ENCODE data around the gene ROGDI.
"Not testable (repeated sequence)": the region's sequence is repeated elsewhere in the genome, so short reads cannot be mapped to it uniquely, and the experiment has no call there.

Gene ROGDI

DNA sequence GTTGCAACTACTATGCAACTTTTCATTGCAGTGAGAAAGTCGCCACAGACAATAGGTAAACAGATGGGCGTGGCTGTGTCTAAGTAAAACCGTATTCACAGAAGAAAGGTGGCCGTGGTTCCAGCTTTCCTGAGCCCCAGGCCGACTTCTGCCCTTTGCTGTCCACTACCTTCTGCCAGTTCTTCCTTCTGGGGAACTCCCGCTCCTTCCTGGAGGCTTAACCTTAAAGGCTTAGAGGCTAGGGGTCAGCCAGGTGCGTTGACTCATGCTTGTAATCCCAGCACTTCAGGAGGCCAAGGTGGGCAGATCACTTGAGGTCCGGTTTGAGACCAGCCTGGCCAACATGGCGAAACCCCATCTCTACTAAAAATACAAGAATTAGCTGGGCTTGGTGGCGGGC lies 12.2 kb downstream of the ROGDI start:
- DNase-seq (ENCODE audit: low read depth) = no peak

DNA sequence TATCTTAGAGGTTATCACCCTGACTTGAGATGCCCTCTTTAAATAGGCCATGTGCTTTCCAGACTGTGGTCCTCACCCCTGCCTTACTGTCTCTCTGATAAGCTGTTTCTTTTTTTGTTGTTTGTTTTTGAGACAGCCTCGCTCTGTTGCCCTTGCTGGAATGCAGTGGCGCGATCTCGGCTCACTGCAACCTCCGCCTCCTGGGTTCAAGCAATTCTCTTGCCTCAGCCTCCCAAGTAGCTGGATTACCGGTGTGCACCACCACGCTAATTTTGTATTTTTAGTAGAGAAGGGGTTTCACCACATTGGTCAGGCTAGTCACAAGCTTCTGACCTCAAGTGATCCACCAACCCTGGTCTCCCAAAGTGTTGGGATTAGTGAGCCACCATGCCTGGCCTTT lies 13.5 kb downstream of the ROGDI start:
- no peak for DNase-seq (ENCODE audit: low read depth)

GRCh38 chr16:4788489-4788889 lies 13.9 kb downstream of the ROGDI start:
- DNase-seq (ENCODE audit: low read depth) = no peak

DNA sequence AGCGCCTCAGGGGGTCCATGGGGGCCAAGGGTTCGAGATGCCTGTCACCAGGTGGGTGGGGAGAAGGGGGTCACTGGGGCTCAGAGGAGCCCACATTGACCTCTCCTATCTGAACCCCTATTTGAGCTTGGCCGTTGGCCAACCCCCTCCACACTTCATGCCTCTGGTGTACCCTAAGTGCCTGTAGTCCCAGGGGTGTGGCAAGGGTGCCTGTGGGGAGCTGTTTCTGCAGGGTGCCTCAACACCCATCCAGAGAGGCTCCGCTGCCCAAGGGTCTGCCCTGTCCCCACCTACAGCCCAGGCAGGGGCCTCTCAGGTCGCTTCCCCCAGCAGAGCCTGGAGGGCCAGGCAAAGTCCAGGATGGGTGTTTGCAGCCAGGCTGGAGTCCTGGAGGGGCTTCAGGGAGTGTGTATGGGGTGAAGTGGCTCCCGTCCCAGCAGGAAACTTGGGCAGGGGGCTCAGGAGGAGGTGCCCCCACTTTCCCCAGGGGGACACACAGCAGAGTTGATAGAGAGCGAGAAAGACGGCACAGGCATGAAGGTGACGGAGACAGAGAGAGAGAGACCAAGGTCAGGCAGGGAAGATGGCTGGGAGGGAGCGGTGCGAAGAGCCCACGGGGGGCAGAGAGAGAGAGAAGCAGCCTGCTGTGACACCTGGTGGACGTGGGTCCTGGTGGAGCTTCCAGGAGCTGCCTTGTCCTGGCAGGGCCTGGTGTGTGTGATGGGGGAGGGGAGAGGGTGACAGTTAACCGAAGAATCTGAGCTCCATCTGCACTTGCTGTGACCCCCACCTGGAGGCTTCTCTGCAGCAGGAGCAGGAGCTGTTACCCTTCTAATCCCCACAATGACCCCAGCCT lies 14.6 kb downstream of the ROGDI start, which contains the start of gene SEPTIN12:
Gene SEPTIN12 (minus strand): TSS at position 719 of the 856 bp plus-strand sequence. CDS start 700 bp downstream, at position 19.
- DNase-seq (ENCODE audit: low read depth) = no peak

GRCh38 chr16:4787068-4787467 lies 15.4 kb downstream of the ROGDI start:
- DNase-seq (ENCODE audit: low read depth) = no peak

GRCh38 chr16:4785758-4786433 lies 16.5 kb downstream of the ROGDI start:
- DNase-seq (ENCODE audit: low read depth) = no peak

DNA sequence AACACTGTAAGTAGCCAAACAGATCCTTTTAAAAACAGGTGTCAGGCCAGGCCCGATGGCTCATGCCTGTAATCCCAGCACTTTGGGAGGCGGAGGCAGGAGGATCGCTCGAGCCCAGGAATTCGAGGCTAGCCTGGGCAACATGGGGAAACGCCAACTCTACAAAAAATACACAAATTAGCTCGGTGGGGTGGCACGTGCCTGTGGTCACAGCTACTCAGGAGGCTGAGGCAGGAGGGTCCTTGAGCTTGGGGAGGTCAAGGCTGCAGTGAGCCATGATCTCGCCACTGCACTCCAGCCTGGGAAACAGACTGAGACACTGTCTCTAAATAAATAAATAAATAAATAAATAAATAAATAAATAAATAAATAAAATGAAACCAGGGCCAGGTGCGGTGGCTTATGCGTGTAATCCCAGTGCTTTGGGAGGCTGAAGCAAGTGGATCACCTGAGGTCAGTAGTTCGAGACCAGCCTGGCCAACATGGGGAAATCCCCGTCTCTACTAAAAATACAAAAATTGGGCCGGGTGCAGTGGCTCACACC lies 17.9 kb downstream of the ROGDI start:
- DNase-seq (ENCODE audit: low read depth) = not testable (repeated sequence)

GRCh38 chr16:4783951-4784336 lies 18.5 kb downstream of the ROGDI start:
- DNase-seq (ENCODE audit: low read depth) = no peak

DNA sequence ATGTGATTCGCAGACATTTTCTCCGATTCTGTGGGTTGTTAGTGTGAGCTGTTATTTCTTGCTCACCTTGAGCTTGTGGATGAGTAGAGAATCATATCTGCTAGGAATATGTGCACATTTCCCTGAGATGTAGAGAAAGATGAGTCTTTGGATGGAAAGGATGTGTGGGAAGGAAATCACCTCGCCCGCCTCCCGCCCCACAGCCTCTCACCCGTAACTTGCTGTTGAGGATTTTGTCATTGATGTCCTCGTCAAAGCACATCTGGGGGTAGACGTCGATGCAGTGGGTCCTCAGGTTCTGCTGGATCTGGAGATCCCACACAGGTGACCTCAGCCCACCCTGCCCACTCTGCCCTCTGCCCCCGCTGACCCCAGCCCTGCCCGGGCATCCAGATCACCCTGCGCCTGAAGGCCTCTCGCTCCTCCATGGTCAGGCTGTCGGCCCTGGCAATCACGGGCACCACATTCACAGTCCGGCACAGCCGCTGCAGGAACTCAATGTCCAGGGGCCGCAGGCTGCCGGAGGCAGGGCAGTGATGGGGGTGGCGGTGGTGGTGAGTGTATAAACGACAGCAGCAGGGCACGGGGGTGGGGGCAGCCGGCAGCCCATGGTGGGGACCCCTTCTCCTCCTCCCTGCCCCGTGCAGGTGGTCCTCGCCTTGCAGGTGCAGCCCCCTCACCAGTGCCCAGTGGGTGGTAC lies 19.0 kb downstream of the ROGDI start:
- no peak for DNase-seq (ENCODE audit: low read depth)

- DNase-seq (ENCODE audit: low read depth) = no peak
Measured at GRCh38 chr16:4780235-4780634, 22.2 kb downstream of the ROGDI start.

- DNase-seq (ENCODE audit: low read depth) = no peak
Measured at GRCh38 chr16:4778050-4778392, 24.4 kb downstream of the ROGDI start.

- no peak for DNase-seq (ENCODE audit: low read depth)
Measured at GRCh38 chr16:4777339-4778049, 24.9 kb downstream of the ROGDI start.

DNA sequence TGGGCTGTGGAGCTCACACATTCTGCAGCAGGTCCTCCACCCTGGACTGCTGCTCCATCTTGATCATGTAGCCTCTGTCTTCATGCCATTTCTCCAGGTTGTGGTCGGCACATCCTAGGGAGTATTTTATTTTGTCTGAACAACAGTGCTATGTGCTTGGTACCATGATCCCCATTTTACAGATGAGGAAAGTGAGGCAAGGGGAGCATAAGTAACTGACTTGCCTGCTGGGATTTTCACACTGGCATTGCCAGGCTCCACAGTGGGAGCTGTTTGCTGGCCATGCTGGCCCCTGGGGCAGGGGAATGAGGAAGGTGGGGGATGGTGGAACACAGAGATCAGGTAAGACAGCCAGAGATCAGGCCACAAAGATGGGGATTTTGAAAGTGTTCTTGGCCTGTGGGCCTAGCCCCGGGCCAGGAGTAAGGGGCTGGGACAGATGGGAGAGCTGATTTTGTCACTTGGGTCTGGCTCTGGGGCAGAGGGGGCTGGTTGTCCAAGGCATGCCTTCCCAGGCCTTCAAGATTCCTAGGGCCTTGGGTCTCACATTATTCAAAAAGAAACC lies 26.2 kb downstream of the ROGDI start:
- DNase-seq (ENCODE audit: low read depth) = no peak

- no peak for DNase-seq (ENCODE audit: low read depth)
Measured at GRCh38 chr16:4775005-4775404, 27.4 kb downstream of the ROGDI start.

DNA sequence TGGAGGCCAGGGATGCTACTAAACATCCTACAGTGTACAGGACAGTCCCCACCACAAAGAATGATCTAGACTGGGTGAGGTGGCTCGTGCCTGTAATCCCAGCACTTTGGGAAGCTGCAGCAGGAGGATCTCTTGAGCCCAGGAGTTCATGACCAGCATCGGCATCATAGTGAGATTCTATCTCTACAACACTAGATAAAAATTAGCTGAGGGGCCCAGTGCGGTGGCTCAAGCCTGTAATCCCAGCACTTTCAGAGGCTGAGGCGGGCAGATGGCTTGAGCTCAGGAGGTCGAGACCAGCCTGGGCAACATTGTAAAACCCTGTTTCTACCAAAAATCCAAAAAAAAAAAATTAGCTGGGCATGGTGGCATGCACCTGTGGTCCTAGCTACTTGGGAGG lies 30.1 kb downstream of the ROGDI start:
- no peak for DNase-seq (ENCODE audit: low read depth)

DNA sequence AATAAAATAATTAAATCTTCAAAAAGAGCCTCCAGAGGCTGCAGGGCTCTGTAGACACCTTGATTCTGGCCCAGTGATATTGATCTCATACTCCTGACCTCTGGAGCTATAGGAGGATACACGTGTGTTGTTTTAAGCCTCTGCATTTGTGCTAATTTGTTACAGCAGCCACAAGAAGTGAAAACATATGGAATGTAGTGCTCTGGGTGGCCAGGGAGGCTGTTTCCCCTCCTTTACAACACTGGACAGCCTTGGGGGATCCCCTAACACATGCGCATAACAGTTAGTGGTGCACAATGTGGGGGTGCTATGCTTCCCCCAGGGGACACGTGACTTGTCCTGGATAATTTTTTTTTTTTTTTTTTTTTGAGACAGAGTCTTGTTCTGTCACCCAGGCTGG lies 30.8 kb downstream of the ROGDI start:
- no peak for DNase-seq (ENCODE audit: low read depth)

GRCh38 chr16:4769306-4769638 lies 33.2 kb downstream of the ROGDI start:
- no peak for DNase-seq (ENCODE audit: low read depth)

- DNase-seq (ENCODE audit: low read depth) = peak; percentile 78
Measured at GRCh38 chr16:4768549-4769305, 33.7 kb downstream of the ROGDI start.

DNA sequence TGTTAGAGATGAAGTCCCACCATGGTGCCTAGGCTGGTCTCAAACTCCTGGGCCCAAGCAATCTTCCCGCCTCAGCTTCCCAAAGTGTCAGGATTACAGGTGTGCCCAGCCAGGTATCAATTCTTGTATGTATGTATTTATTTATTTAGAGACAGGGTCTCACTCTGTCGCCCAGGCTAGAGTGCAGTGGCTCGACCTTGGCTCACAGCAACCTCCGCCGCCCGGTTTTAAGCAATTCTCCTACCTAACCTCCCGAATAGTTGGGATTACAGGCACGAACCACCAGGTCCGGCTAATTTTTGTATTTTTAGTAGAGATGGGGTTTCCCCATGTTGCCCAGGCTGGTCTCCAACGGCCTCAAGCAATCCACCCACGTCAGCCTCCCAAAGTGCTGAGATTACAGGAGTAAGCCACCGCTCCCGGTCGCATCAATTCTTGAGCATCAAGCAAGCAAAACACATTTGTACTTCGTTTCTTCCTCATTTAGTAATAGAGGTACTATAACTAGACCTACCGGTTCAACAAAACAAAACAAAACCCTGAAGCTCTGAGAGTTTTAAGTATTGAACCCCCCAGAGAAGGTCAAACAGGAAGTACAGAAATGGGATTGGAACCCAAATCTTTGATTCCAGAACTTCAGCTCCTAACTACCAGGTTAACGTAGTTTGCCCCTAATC lies 34.4 kb downstream of the ROGDI start:
- DNase-seq (ENCODE audit: low read depth) = no peak

- DNase-seq (ENCODE audit: low read depth) = peak; percentile 98
Measured at GRCh38 chr16:4766875-4767628, 35.4 kb downstream of the ROGDI start, which contains the start of gene ZNF500. ZNF500 (minus strand) TSS chr16:4767162; CDS start chr16:4765978, 1,184 bp downstream.
